HUDEP-2 (cell line): Measurements from ENCODE around the gene FST.

ENCODE experiments used
- DNase-seq, 76 experiments: peaks; one replicate each; lab custom pipeline; 2025; ENCODE audit not compliant: unreplicated experiment in 76 of 76; lab: John Stamatoyannopoulos, UW

The FST gene

DNA sequence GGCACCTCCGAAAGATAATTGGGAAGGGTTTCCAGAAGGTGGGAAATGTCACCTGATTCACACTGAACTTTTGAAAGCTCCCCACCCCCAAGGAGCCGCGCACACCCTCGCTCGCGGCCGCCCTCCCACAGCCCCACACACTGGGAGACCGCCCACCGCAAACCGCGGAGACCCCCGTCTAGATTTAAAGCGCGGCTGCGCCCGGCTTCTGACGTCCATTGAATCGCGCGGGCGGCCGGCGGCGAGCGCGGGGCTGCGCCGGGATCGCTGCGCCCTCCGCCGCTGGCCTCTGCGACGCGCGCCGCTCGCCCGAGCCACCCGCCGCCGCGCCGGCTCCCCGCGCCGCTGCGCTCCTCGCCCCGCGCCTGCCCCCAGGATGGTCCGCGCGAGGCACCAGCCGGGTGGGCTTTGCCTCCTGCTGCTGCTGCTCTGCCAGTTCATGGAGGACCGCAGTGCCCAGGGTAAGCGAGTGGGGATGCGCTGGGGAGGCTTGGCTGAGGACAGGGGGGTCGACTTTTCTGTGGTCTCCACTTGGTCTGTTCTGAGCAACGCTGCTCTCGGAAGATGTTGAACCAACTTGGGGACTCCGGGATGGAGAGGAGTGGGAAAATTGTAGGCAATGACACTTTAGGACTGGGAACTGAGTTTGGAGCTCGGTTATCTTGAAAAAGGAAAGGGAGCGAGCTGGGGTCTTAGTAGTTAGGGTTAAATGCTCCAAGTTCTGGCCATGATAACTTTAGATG lies at the start of gene FST:
Gene FST, plus strand, starts transcription at position 214 of the 743 bp plus-strand sequence. Its CDS starts 163 bp downstream, at position 377.
- peak in 1 of 76 experiments; percentile 2 for DNase-seq

- DNase-seq, result no peak
Observed at GRCh38 chr5:53431665-53432064, 48.8 kb upstream of the FST start.

GRCh38 chr5:53433026-53433425 lies 47.4 kb upstream of the FST start:
- DNase-seq, result no peak

DNA sequence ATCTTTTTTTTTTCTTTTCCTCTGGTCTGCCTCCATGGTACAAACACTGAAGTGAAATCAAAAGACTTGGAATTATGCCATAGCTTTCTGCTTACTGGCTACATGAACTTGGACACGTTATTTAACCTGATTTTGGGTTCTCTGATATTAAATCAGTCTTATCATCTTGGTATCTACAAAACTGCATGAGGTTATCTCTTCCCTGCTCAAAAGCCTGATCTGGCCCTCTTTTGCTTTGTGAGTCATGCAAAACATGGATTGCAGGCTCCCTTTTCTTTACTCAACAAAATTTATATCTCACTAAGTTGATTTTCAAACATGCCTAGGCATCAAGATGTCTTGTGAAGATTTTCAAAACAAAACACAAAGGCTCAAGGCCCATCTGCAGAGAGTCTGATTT lies 45.9 kb upstream of the FST start:
- DNase-seq, result no peak

- no peak for DNase-seq
Observed at GRCh38 chr5:53436480-53437191, 43.8 kb upstream of the FST start.

DNA sequence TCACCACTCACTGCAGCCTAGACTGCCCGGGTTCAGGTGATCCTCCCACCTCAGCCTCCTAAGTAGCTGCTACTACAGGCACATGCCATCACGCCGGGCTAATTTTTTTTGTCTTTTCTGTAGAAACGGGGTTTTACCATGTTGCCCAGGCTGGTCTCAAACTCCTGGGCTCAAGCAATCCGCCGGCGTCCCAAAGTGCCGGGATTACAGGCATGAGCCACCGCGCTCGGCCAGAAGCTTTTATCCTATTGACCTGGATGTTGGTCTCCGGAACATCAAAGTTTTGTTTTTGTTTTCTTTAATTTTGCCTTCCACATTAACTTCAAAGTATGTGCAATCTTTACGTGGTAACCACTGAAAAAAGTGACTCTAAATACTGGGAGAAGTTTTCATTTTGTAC lies 42.4 kb upstream of the FST start:
- no peak for DNase-seq

DNA sequence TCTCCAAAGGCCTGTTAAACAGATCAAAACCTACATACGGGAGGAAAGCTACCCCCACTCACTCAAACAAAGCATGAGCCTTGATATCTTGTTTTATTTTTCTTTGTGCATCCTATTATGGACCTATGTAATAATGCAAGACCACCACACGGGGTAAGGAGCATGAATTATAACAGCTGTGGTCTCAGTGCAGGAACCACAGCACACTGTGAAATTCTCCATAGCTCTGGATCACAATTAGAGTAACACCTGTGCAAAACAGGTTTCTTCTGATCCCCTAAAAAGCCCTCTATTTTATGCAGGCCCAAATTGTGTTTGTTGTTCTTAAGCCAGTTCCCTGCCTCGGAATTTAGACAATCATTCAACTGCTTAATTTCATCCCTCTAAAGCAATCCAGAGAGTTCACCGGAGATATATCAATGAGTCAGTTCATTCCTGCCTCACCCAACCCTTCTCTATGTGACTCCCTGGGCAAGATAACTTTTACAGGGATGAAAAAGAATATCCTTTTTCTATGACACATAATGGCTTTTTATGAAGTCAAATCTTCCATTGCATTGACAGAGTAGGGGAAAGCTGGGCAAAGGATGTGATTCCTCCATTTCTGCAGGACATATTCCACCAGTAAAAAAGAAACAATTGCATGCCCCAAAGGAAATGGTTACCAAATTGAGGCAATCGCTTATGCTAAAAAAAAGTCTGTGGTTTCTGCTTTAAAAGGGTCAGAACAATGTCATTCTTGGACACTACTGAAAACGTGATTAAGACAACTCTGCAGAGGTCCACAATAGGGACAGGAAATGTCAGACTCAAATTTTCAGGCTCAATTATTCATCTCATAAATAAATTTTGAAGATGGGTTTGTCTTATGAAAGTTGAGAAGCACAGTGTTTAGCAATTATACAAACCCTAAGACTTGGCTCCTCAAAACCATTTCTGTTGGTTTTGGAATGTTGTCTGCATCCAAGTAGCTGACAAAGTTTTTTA lies 41.6 kb upstream of the FST start:
- no peak for DNase-seq

GRCh38 chr5:53442961-53443360 lies 37.5 kb upstream of the FST start:
- no peak for DNase-seq

DNA sequence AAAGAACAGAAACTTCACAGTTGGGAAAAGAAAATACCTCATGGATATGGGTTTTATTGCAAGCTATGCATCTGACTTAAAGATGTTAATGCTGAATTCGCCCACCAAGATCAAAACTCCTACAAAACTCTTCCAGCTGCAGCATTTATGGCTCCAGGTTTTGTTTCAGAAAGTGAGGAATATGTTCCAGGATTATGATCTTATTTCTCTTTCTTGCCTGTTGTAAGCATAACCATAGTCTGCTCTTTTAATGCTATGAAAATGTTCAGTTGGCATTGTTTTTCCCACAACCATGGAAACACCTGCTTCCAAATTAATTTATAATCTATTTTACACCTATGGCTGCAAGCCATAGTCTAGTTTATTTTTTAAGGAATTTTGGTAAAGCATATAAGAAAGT lies 34.9 kb upstream of the FST start:
- no peak for DNase-seq

DNA sequence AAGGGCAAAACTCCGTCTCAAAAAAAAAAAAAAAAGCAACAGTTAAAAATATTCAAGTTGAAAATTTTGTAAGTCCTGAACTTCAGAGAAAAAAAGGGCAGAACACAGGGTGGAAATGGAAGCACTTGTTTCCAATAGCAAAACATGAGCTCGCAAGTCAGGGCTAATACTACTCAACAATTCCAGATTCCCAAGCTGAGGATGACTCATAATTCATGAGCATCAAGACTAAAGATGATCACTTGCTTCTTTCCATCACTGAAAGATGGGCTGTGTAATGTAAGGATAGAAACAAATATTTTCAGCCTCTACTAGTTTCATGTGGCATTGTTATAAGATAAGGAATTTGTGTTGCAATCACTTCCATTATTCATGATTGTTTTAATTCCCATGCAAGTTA lies 33.5 kb upstream of the FST start:
- DNase-seq, result no peak

GRCh38 chr5:53448851-53449250 lies 31.6 kb upstream of the FST start:
- DNase-seq, result no peak

- DNase-seq, result no peak
Observed at GRCh38 chr5:53453898-53454718, 26.3 kb upstream of the FST start.

- DNase-seq, result no peak
Observed at GRCh38 chr5:53454719-53455000, 25.8 kb upstream of the FST start.

DNA sequence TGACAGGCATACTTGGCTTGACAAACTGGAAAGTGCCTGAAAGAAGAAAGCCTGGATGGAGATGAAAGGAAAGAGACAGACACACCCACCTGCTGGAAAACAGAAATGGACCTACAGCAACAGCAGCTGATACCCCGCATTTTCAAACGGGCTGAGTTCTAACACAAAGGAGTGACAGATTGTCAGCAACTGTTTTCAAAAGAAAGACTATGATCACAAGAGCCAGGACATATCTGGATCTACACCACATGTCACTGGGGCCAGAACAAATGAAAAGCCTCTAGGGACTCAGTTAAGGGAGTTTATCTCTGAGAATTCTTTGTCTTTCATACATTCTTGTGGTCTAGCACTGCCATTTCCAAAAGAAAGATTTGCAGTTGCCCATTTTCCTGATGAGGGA lies 24.1 kb upstream of the FST start:
- DNase-seq, result no peak

- no peak for DNase-seq
Observed at GRCh38 chr5:53463909-53464621, 16.4 kb upstream of the FST start.

- DNase-seq, result no peak
Observed at GRCh38 chr5:53464722-53465121, 15.7 kb upstream of the FST start.

GRCh38 chr5:53469946-53470687 lies 10.3 kb upstream of the FST start:
- no peak for DNase-seq

DNA sequence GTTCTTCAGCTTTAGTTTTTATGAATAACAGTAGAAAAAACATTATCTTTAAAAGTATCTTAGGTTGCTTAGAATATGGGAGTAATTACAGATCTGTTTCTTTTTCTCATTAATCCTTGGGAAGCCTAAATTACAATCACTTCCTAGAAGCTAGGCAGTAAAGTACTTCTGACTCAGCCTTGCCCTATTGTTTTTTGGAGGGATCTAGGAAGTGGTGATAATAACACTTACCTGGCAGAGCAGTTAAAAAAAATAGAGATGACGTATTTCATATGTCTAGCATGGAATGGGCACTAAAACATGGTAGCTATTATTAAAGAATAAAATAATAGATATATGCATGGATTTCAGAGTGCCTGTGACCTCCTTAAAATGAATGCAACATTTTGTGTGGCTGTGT lies 8.2 kb upstream of the FST start:
- DNase-seq, result no peak
